Duodenal mucosa (tissue), 2 donors: ENCODE measurements around the gene BLVRB.
"Not testable (repeated sequence)": the region's sequence is repeated elsewhere in the genome, so short reads cannot be mapped to it uniquely, and the experiment has no call there.

Experiments used
- H3K27ac ChIP-seq: one replicate; pipeline ENCODE4 v1.7.0; 2013; ENCODE audit warnings: low read depth, low read length
- H3K27me3 ChIP-seq, 2 donors: one replicate each; pipeline ENCODE4 v1.7.0; 2013; ENCODE audit warnings: low read length in 2 of 2, control low read depth in 1 of 2; ENCODE audit not compliant: insufficient read depth in 2 of 2, control insufficient read depth in 1 of 2
- H3K36me3 ChIP-seq, 2 donors: one replicate each; pipeline ENCODE4 v1.7.0; 2013; ENCODE audit warnings: low read length in 2 of 2, control low read depth in 1 of 2; ENCODE audit not compliant: insufficient read depth in 2 of 2, control insufficient read depth in 1 of 2
- H3K4me1 ChIP-seq, 2 donors: one replicate each; pipeline ENCODE4 v1.7.0; 2013; ENCODE audit warnings: low read length in 2 of 2, control low read depth in 1 of 2; ENCODE audit not compliant: insufficient read depth in 2 of 2, control insufficient read depth in 1 of 2
- H3K4me3 ChIP-seq, 2 donors: one replicate each; pipeline ENCODE4 v1.7.0; 2013; ENCODE audit warnings: low read length in 2 of 2, low read depth in 1 of 2
- H3K9ac ChIP-seq, 2 donors: one replicate each; pipeline ENCODE4 v1.7.0; 2013; ENCODE audit warnings: low read length in 2 of 2, low read depth in 1 of 2
- H3K9me3 ChIP-seq, 2 donors: one replicate each; pipeline ENCODE4 v1.7.0; 2013; ENCODE audit warnings: low read length in 2 of 2, control low read depth in 1 of 2; ENCODE audit not compliant: control insufficient read depth in 1 of 2

BLVRB gene

DNA sequence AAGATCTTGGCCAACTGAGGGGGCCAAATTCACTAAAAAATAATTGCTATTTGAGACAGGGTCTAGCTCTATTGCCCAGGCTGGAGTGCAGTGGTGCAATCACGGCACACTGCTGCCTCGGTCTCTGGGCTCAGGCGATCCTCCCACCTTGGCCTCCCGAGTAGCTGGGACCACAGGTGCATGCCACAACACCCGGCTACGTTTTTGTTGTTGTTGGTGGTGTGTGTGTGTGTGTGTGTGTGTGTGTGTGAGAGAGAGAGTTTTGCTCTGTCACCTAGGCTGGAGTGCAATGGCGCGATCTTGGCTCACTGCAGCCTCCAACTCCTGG lies 57.0 kb downstream of the BLVRB start:
- H3K36me3 ChIP-seq, H3K9ac ChIP-seq, H3K27me3 ChIP-seq, H3K27ac ChIP-seq, H3K4me3 ChIP-seq, H3K9me3 ChIP-seq, H3K4me1 ChIP-seq: not testable (repeated sequence)

DNA sequence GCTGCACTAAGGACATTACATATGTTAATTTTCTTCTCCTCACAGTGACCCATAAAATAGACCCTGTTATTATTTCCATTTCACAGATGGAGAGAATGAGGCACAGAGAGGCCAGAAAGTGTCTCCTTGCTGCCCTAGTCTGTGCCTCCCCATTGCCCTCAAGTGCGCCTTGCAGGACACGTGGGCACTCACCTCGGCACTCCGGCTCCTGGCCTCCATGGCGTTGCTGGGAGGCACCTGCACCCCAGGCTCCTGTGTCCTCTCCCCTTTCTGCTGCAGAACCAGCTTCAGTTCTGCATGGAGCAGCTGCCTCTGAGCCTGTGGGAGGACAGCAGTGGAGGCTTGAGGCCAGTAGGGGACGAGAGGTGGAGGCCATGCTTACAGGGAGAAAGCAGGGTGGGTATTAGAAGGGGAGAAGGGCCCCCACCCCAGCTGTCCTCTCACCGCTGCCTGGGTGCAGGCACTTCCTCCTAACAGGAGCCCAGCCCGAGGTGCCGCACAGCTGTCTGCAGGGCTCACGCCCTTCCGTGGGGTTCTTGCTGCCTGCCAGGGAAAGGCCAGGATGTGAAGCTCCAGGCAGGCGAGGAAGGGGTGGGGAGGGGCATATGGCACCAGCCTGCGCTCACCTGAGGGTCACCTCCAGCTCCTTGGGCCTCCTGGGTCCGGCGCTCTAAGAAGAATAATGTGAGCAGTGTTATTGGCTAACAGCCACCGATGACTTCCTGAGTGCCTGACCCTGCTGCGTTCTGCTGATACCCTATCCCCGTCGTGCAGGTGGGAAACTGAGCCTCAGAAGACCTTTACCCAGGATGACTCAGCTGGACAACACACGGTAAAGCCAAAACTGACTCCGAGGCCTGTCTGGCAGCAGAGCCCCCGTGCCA lies 57.6 kb downstream of the BLVRB start:
- H3K4me3 ChIP-seq: no peak overlapping the region

DNA sequence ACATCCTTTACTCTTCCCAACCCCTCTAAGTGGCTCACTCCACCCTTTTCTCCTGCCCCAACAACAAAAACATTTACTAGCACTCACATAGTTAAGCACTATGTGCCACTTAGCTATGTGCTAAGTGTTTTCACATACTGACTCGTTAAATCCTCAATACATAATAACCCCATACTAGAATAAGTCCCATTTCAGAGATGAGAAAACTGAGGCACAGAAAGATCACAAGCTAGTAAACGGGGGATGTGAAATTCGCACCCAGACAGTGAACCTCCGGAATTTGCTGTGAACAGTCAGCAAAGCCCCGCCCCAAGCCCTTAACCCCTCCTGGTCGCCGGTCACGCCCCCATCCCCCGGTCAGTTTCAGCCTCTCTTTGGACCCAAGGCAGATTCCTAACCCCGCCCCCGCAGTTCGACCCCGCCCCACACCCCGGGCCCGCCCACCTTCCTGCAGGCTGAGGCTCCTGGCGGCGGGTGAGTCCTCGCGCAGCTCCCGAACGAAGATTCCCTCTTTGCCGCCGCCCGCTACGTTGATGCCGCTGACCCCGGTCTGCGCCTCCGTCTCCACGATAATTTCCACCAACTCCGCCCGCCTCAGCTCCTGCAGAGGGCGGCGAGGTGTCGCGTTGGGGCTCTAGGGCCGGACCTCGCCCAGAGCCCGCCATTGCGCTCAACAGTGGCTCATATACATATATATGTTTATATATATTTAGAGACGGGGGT lies 62.1 kb downstream of the BLVRB start:
- Histone ChIP-seq H3K27ac (no peak overlapping the region), H3K9me3 (no peaks in the 10 kb centered on the region), H3K4me3 (peak overlapping the region; percentile 62 to 70), H3K27me3 (no peaks in the 10 kb centered on the region), H3K9ac (peak overlapping the region; percentile 43 to 48), H3K36me3 (no peaks in the 10 kb centered on the region), H3K4me1 (peaks cover 4 to 11% of the 10 kb centered on the region in 2 donors)

More for the DNA sequence above, 57.6 kb downstream of the BLVRB start:
- Histone ChIP-seq H3K27me3 (no peaks in the 10 kb centered on the region), H3K9me3 (no peaks in the 10 kb centered on the region), H3K9ac (no peak overlapping the region), H3K4me1 (peaks cover 0 to 8% of the 10 kb centered on the region in 2 donors), H3K27ac (no peak overlapping the region), H3K36me3 (no peaks in the 10 kb centered on the region)

DNA sequence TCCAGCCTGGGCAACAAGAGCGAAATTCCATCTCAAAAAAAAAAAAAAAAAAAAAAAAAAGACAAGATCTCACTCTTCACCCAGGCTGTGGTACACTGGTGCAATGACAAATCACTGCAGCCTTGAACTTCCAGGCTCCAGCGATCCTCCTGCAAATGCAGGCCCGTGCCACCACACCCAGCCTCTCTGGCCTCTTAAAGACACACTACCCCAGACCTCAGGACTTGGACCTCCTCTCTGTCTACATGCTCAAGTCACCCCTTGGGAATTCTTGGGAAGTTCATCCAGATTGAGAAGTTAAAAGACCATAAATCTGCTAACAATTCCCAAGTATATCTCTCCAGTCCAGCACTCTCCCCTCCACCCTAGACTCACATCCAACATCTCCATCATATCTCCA lies 65.0 kb downstream of the BLVRB start:
- Histone ChIP-seq H3K4me3 (no peak overlapping the region), H3K9me3 (no peaks in the 10 kb centered on the region), H3K27me3 (no peaks in the 10 kb centered on the region), H3K4me1 (peaks cover 4 to 7% of the 10 kb centered on the region in 2 donors), H3K9ac (no peak overlapping the region), H3K27ac (no peak overlapping the region), H3K36me3 (no peaks in the 10 kb centered on the region)

DNA sequence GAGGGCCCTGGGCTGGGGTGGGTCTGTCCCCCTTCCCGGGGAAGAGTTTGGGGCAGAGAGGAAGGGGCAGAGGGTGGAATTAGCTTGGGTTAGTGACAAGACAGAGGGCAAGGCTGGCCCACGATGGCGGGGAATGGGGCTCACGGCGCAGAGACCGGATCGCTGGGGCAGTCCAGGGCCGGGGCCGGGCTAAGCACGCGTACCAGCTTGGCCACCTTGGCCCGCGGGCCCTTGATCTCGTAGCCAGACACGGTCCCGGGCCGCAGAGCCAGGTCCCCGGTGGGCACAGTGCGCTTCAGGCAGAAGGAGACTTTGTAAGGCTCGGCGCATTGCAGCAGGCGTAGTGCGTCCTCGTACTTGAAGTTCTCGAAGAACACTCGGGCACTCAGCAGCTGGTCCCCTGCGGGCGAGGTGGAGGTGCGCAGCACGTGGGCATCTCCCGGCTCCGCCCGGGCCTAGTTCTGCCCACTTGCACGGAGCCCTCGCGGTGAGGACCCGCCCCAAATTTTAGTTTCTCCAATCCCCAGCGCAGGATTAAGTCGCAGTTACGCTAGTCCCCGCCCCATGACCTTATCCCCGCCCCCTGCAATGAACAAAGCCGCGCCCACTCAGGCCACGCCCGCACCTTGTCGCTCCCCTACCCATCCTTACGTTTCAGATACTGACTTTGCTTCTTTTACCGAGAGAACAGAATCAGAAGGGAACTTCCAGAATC lies 67.0 kb downstream of the BLVRB start:
- H3K9me3 ChIP-seq: no peaks in the 10 kb centered on the region
- no peak overlapping the region for H3K27ac ChIP-seq
- no peaks in the 10 kb centered on the region for H3K36me3 ChIP-seq
- peaks cover 4 to 7% of the 10 kb centered on the region in 2 donors for H3K4me1 ChIP-seq
- H3K4me3 ChIP-seq: no peak overlapping the region
- no peak overlapping the region for H3K9ac ChIP-seq
- H3K27me3 ChIP-seq: no peaks in the 10 kb centered on the region
